ENCODE measurements around the gene MT1X. TPM values are rescaled to one million over a fixed set of nuclear protein-coding genes. Genes with fewer than 3 reads are reported as not detected.
"Not testable (repeated sequence)": the region's sequence is repeated elsewhere in the genome, so short reads cannot be mapped to it uniquely, and the experiment has no call there.

The MT1X gene
- total RNA-seq, 1 donor from 2014 or later: 21.9 TPM

GRCh38 chr16:56673921-56674320 is 8.3 kb upstream of the MT1X start:
- ATAC-seq (peak; percentile 63), DNase-seq (ENCODE audit: low spot score) (no peak)
- intact Hi-C loops (cut with DNase I): no loop called here

- ATAC-seq; intact Hi-C loops (cut with DNase I); DNase-seq (ENCODE audit: low spot score): not testable (repeated sequence)
These were observed 7.7 kb upstream of the MT1X start for GRCh38 chr16:56674570-56674969.

GRCh38 chr16:56675685-56676210 is 6.5 kb upstream of the MT1X start:
- ATAC-seq: no peak
- intact Hi-C loops (cut with DNase I): no loop called here
- no peak for DNase-seq (ENCODE audit: low spot score)

GRCh38 chr16:56677474-56677873 is 4.8 kb upstream of the MT1X start:
- intact Hi-C loops (cut with DNase I): no loop called here
- ATAC-seq (no peak), DNase-seq (ENCODE audit: low spot score) (no peak)

GRCh38 chr16:56679078-56679730 is 3.1 kb upstream of the MT1X start:
- DNase-seq (ENCODE audit: low spot score) (no peak), ATAC-seq (no peak)
- intact Hi-C loops (cut with DNase I): no loop called here

- ATAC-seq (no peak), DNase-seq (ENCODE audit: low spot score) (no peak)
- intact Hi-C loops (cut with DNase I): no loop called here
These were observed 2.5 kb upstream of the MT1X start for GRCh38 chr16:56679818-56680217.

GRCh38 chr16:56682703-56683397 is 580 bp downstream of the MT1X start:
- no peak for DNase-seq (ENCODE audit: low spot score)

GRCh38 chr16:56683424-56684172 is 1.3 kb downstream of the MT1X start:
- no peak for ATAC-seq
- intact Hi-C loops (cut with DNase I): no loop called here
- no peak for DNase-seq (ENCODE audit: low spot score)

More at GRCh38 chr16:56682703-56683397, 580 bp downstream of the MT1X start:
- intact Hi-C loops (cut with DNase I): no loop called here
- peak; percentile 3 for ATAC-seq

GRCh38 chr16:56684256-56684925 is 2.1 kb downstream of the MT1X start:
- ATAC-seq (no peak), DNase-seq (ENCODE audit: low spot score) (no peak)
- intact Hi-C loops (cut with DNase I): no loop called here

- DNase-seq (ENCODE audit: low spot score): no peak
- no peak for ATAC-seq
- intact Hi-C loops (cut with DNase I): no loop called here
These were observed 2.8 kb downstream of the MT1X start for GRCh38 chr16:56684926-56685590.

- DNase-seq (ENCODE audit: low spot score) (no peak), ATAC-seq (no peak)
- intact Hi-C loops (cut with DNase I): no loop called here
These were observed 4.5 kb downstream of the MT1X start for GRCh38 chr16:56686758-56687157.

GRCh38 chr16:56688762-56689161 is 6.5 kb downstream of the MT1X start:
- intact Hi-C loops (cut with DNase I): no loop called here
- ATAC-seq: no peak
- no peak for DNase-seq (ENCODE audit: low spot score)

GRCh38 chr16:56689171-56689570 is 6.9 kb downstream of the MT1X start:
- ATAC-seq (no peak), DNase-seq (ENCODE audit: low spot score) (no peak)
- intact Hi-C loops (cut with DNase I): no loop called here

GRCh38 chr16:56690420-56691122 is 8.3 kb downstream of the MT1X start:
- intact Hi-C loops (cut with DNase I): no loop called here
- DNase-seq (ENCODE audit: low spot score) (no peak), ATAC-seq (no peak)

GRCh38 chr16:56691885-56692284 is 9.6 kb downstream of the MT1X start:
- no peak for ATAC-seq

GRCh38 chr16:56695246-56695645 is 13.0 kb downstream of the MT1X start:
- DNase-seq (ENCODE audit: low spot score): no peak
- intact Hi-C loops (cut with DNase I): no loop called here
- ATAC-seq: no peak

More at GRCh38 chr16:56691885-56692284, 9.6 kb downstream of the MT1X start:
- no peak for DNase-seq (ENCODE audit: low spot score)
- intact Hi-C loops (cut with DNase I): no loop called here

GRCh38 chr16:56697456-56698155 is 15.3 kb downstream of the MT1X start:
- ATAC-seq (no peak), DNase-seq (ENCODE audit: low spot score) (no peak)
- intact Hi-C loops (cut with DNase I): no loop called here

All from sciatic nerve (tissue), 2 donors.